UCSD-AML1 (cell line): ENCODE results near the gene CIRBP.

ENCODE experiments used
- DNase-seq: peaks from one replicate; lab custom pipeline; 2025; ENCODE audit not compliant: unreplicated experiment; lab: John Stamatoyannopoulos, UW

CIRBP gene

GRCh38 chr19:1269065-1269477 is at the start of gene CIRBP:
TSS of gene CIRBP (plus strand) at chr19:1269332. CDS start at chr19:1270934, 1,602 bp downstream.
- DNase-seq = peak; percentile 99

GRCh38 chr19:1219786-1220476 is 49.2 kb upstream of the CIRBP start:
- no peak for DNase-seq

GRCh38 chr19:1220477-1220930 is 48.6 kb upstream of the CIRBP start:
- DNase-seq = no peak

- DNase-seq = no peak
These were observed 47.9 kb upstream of the CIRBP start for GRCh38 chr19:1220976-1221903.

- DNase-seq = no peak
These were observed 47.3 kb upstream of the CIRBP start for GRCh38 chr19:1221904-1222255.

GRCh38 chr19:1222394-1222793 is 46.7 kb upstream of the CIRBP start:
- DNase-seq = no peak

DNA sequence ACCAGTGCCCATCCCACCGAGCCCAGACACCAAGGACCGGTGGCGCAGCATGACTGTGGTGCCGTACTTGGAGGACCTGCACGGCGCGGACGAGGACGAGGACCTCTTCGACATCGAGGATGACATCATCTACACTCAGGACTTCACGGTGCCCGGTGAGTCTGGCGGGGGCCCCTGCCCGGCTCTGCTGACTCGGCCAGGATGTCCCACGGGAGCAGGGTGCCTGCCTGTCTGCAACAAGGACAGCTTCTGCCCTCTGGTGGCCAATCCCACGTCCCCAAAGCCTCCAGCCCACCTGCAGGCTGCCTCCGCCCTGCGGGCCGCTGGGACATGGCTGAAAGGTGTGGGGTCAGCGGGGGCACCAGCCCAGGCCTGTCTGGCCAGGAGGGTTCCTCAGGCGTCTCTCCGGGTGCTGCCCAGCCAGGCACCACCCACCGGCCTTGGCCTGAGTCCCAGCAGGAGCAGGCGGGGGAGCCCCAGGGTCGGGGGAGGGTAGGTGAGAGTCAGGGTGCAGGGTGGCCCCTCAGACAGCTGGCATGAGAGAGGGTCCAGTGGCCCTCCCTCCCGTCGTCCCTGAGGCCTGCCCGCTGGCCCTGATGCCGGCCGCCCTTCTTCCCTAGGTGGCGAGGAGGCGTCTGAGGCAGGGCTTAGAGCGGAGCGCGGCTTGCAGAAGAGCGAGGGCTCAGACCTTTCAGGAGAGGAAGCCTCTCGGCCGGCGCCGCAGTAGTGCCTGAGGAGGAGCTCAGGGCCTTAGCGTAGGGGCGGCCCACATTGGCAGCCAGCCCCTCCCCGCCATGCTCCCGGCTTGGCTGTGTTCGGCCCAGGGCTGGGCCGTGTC is 45.9 kb upstream of the CIRBP start:
- peak; percentile 24 for DNase-seq

DNA sequence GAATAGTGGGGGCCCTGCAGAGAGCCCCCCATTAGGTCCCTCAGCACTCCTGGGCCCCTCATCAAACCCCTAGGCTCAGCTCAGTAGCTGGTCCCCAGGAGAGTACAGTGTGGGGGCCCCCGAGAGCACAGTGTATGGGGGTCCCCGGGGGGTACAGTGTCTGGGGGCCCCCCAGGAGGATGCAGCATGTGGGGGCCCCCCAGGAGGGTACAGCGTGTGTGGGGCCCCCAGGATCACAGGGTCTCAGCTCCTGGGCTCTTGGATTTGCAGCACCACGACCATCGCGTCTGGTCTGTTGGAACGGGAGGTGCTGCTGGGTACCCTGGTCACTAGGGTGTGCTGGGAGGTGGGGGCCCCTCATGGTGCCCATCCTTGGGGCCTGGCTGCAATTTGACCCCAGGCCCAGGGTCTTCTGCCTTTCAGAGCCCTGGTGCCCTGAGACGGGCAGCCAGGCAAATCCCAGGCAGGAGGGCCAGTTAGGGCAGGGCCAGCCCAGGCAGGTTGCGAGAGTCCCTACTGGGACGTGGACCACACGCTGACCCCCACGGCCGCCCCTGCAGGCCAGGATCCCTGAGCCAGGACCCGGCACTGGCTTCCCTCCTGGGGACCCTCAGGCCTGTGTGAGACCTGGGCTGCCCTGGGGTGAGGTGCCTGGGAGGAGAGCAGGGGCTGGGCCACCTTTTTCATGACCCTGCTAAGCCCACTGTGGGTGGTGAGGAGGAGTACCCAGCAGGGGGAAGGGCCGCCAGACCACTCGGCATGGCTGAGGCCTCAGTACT is 44.9 kb upstream of the CIRBP start:
- DNase-seq = no peak

GRCh38 chr19:1224847-1225246 is 44.3 kb upstream of the CIRBP start:
- DNase-seq = no peak

DNA sequence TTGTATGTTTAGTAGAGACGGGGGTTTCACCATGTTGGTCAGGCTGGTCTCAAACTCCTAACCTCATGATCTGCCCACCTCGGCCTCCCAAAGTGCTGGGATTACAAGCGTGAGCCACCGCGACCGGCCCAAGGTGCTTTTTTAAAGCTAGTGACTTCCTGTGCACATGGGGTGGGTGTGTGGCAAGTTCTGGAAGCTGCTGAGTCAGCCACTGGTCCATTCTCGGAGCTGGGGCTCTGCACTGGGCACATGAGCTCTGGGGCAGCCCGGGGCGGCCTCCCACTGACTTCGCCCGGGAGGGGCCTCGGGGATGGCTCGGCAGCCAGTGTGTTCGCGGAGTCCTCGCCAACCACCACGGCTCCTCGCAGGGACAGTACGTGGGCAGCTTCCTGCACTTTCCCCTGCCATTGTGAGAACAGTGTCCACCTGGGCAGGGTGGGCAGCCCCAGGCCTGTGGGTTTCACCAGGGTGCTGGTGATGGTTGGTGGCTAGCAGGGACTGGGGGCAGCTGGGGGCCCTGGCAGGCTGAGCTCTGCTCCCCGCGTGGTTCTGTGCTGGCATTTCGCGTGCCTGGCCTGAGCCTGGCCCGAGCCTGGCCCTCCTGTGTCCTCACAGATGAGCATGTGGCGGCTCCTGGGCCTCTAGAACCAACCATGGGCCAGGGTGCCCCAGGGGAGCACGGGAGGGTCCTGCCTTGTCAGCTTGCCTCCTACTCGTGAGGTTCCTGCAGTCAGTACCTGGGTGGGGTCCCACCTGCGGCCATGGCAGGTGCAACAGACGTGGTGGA is 43.5 kb upstream of the CIRBP start:
- no peak for DNase-seq

DNA sequence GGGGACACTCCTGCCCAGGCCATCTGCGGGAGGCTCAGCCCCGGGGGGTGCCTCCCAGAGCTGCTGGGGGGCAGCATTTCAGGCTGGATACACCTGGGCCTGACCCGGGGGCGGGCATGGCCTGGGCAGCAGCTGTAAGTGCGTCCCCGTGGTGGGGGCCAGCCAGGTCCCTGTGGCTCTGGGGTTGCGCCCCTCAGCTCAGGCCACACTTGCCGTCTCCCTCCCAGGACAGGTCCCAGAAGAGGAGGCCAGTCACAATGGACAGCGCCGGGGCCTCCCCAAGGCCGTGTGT is 43.0 kb upstream of the CIRBP start:
- no peak for DNase-seq

- no peak for DNase-seq
These were observed 42.4 kb upstream of the CIRBP start for GRCh38 chr19:1226522-1227303.

GRCh38 chr19:1227304-1228054 is 41.7 kb upstream of the CIRBP start:
- DNase-seq = no peak

- DNase-seq = no peak
These were observed 40.8 kb upstream of the CIRBP start for GRCh38 chr19:1228161-1228957.

GRCh38 chr19:1229056-1229923 is 39.8 kb upstream of the CIRBP start:
- DNase-seq = no peak

DNA sequence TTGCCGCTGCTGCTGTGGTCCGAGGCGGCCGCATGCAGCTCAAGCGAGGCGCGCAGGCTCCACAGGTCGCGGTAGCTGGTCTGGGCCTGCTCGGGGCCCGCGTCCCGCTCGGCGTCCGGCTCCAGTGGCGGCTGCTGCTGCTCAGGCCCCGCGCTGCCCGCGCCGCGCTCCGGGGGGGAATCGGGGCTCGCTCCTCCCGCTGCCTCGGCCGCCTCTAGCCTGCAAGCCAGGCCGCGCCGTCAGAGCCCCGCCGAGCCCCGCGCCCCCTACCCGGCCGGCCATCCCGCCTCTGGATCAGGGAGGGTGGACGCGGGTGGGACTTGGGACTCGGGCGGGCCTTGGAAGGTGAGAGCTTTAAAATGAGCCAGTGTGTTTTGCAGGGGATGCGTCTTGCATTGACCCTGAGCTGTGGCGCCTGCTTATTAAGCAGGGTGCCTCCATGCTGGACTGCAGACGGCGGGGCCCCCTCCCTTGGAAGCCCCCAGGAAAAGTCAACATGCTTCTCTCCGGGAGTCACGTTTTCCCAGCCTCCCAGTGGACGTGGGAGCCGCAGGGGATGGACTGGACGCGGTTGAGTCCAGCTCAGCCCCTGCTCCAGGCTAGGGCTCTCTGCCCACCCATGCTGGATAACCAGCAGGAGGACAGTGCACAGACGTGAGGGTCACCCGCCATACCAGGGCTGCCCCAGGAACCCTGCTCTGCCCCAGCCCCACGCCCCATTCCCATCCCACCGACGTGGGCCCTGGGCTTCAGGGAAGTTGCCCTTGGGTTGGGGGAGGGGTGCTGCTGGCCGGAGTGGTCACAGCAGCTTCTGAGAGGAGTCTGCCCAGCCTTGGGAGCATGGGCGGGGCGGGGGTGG is 39.0 kb upstream of the CIRBP start:
- no peak for DNase-seq
